ENCODE data around the gene WDSUB1. TPM values are rescaled to one million over a fixed set of nuclear protein-coding genes. Genes with fewer than 3 reads are reported as not detected.

Gene WDSUB1
- total RNA-seq, 1 experiment from 2014 or later = 3.5 TPM

- DNase-seq (ENCODE audit: low read depth) = no peak
- in situ Hi-C loops (cut with HindIII; ENCODE audit: low pct_unique_long_range_greater_than_20kb, low sequenced_read_pairs) = no loop called here
Observed at GRCh38 chr2:159228081-159228581, 58.4 kb downstream of the WDSUB1 start.

GRCh38 chr2:159227467-159227866, 59.0 kb downstream of the WDSUB1 start:
- in situ Hi-C loops (cut with HindIII; ENCODE audit: low pct_unique_long_range_greater_than_20kb, low sequenced_read_pairs) = no loop called here
- DNase-seq (ENCODE audit: low read depth) = no peak

DNA sequence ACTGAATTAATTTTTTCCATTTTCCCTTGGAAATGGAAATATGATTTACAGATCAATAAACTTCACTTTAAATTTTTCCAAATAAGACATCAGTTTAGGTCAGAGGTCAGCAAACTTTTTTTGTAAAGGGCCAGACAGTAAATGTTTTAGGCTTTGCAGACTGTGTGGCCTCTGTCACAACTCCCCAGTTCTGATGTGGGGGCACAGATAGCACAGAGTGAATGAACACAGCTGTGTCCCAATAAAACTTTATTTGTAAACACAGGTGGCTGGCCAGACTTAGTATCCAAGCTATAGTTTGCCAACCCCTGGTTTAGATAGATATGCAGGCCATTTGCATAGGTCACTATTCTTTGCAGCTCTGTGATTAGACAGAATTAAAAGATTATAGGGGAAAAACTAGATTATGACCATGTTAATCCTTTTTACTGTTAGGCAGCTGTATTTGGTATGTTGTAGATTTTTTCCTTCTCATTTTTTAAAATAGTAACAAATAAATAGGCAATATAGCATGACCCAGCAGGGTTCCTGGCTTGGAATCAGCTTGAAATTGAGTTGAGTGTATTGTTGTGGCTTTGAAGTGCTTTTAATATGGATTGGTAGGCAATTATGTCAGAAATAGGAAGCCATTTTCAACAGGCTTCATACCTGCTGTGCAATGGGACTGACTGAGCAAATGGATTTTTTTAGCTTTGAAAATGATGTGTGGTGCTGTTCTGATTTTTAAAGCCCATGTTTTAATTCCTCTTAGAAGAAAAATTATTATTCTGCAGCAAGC, 59.7 kb downstream of the WDSUB1 start:
- in situ Hi-C loops (cut with HindIII; ENCODE audit: low pct_unique_long_range_greater_than_20kb, low sequenced_read_pairs) = no loop called here
- DNase-seq (ENCODE audit: low read depth) = no peak

DNA sequence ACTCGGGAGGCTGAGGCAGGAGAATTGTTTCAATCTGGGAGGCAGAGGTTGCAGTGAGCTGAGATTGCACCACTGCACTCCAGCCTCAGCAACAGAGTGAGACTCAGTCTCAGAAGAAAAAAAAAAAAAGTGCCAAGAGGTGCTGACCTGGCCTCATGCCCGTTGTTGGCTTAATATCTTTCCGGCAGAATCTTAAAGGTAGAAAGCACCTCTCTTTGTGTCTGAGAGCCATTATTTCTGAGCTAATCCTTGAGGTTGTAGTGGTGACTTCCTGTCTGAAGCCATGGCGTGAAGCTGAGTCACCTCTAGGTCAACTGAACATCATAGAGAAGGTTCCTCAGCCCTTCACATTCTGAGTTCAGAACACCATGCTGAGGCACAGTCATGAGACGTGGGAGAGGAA, 60.4 kb downstream of the WDSUB1 start:
- peak; percentile 23 for DNase-seq (ENCODE audit: low read depth)

DNA sequence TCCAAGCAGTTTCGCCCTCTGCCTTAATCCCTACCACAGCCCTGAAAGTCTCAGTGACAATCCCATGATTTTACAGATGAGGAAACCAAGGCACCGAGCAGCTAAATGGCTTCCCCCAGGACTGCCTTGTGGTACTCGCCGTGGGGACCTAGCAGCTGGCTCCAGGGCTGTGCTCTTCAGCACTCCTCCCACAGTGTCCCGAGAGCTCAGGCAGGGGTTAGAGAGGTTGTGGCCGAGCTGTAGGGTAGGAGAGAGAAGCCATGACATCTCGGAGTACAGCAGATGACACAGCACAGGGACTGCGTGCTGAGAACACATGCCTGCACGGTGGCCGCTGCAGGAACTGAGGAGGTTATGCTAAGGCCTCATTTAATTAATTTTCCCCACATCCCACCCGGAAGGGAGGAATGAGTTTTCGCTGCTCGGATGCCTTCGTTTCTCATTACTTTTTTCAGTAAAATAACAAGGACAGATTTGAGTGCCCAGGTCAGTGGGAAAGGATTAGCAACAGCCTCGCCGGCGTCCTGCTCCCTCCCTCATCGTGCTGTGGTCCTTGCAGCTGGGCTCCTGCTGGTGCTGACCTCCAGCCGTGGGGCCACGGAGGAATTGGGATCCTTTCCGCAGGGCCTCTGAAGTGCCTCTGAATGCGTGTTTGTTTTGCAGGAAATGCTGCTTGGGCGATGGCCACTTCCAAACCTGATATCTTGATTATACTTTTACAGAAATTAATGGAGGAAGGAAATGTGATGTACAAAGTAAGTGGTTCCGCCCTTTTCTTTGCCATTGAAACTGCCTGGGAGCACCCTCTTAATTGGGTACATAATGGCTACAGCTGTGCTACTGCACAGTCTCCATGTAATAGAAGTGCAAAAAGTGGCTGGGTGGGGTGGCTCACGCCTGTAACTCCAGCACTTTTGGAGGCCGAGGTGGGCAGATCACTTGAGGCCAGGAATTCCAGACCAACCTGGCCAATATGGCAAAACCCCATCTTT, 61.2 kb downstream of the WDSUB1 start:
- DNase-seq (ENCODE audit: low read depth) = no peak
- in situ Hi-C loops (cut with HindIII; ENCODE audit: low pct_unique_long_range_greater_than_20kb, low sequenced_read_pairs) = no loop called here

More for the DNA sequence above, 60.4 kb downstream of the WDSUB1 start:
- in situ Hi-C loops (cut with HindIII; ENCODE audit: low pct_unique_long_range_greater_than_20kb, low sequenced_read_pairs) = no loop called here

GRCh38 chr2:159224061-159224813, 62.3 kb downstream of the WDSUB1 start:
- in situ Hi-C loops (cut with HindIII; ENCODE audit: low pct_unique_long_range_greater_than_20kb, low sequenced_read_pairs) = no loop called here
- no peak for DNase-seq (ENCODE audit: low read depth)

- no peak for DNase-seq (ENCODE audit: low read depth)
- in situ Hi-C loops (cut with HindIII; ENCODE audit: low pct_unique_long_range_greater_than_20kb, low sequenced_read_pairs) = no loop called here
Observed at GRCh38 chr2:159219394-159219998, 67.0 kb downstream of the WDSUB1 start.

DNA sequence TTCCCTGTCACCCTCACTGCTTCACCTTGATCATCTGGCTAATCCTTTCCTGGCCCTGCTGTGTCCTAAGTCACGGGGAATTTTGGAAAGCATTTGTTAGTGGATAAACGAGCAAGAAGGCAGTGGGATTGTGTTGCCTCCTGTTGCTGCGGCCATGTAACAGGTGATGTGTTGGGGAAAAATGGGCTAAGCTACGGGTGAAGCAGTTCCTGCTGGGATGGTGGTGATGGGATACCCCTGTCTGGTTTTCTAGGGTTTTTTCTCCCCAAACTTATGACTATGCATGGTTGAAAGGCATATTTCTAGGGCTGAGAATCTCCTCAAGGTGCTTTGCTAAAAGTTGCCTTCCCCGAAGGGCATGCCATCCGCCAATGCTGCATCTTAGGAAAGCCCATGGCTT, 68.1 kb downstream of the WDSUB1 start:
- DNase-seq (ENCODE audit: low read depth) = no peak
- in situ Hi-C loops (cut with HindIII; ENCODE audit: low pct_unique_long_range_greater_than_20kb, low sequenced_read_pairs) = no loop called here

DNA sequence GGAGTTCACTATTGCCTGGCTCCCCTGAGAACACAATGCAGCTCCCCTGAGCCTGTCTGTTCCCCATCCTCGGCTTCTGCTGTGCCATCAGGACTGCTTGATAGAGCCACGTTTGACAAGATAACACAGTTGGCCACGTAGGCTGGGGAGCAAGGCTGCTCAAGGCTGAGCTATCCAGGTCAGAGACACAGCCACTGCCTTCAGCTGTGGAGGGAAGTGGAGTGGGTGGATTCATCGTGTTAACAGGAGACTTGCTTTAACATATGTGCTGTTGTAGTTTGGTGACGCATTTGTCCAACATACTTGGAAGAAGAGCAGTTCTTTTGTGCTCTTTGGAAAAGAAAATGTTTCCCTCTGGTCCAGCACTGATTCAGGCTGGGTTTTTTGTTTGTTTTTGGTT, 68.8 kb downstream of the WDSUB1 start:
- no peak for DNase-seq (ENCODE audit: low read depth)
- in situ Hi-C loops (cut with HindIII; ENCODE audit: low pct_unique_long_range_greater_than_20kb, low sequenced_read_pairs) = no loop called here

- in situ Hi-C loops (cut with HindIII; ENCODE audit: low pct_unique_long_range_greater_than_20kb, low sequenced_read_pairs) = no loop called here
- no peak for DNase-seq (ENCODE audit: low read depth)
Observed at GRCh38 chr2:159215116-159215515, 71.4 kb downstream of the WDSUB1 start.

DNA sequence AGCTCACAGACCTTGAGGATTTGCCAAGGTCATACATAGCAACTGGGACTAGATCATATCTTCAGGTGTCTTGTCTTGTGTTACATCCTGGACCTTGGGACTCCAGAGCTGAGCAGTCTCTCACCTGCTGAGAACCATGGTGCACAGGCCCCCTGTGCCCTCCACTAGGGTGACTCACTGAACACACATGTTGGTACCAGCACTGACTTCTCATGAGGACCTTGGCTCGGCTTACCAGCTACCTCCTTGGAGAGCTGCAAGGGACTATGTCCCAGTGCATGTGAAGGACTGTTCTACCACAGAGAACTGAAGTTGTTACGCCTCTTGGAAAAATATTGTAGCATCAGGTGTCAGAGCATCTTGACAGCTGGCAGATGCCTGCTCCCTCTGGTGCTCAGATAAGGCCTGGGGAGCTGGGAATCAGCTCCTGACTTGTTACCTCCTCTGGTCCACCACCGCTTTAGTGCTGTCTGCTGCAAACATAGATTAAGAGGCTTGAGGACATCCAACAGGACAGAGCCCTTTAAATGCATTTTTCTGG, 72.1 kb downstream of the WDSUB1 start:
- no peak for DNase-seq (ENCODE audit: low read depth)
- in situ Hi-C loops (cut with HindIII; ENCODE audit: low pct_unique_long_range_greater_than_20kb, low sequenced_read_pairs) = no loop called here

GRCh38 chr2:159213296-159213695, 73.2 kb downstream of the WDSUB1 start:
- in situ Hi-C loops (cut with HindIII; ENCODE audit: low pct_unique_long_range_greater_than_20kb, low sequenced_read_pairs) = no loop called here
- DNase-seq (ENCODE audit: low read depth) = no peak

GRCh38 chr2:159211447-159212396, 74.8 kb downstream of the WDSUB1 start:
- no peak for DNase-seq (ENCODE audit: low read depth)
- in situ Hi-C loops (cut with HindIII; ENCODE audit: low pct_unique_long_range_greater_than_20kb, low sequenced_read_pairs) = no loop called here

- DNase-seq (ENCODE audit: low read depth) = no peak
- in situ Hi-C loops (cut with HindIII; ENCODE audit: low pct_unique_long_range_greater_than_20kb, low sequenced_read_pairs) = no loop called here
Observed at GRCh38 chr2:159209341-159210306, 76.9 kb downstream of the WDSUB1 start.

- DNase-seq (ENCODE audit: low read depth) = no peak
- in situ Hi-C loops (cut with HindIII; ENCODE audit: low pct_unique_long_range_greater_than_20kb, low sequenced_read_pairs) = no loop called here
Observed at GRCh38 chr2:159208438-159208837, 78.1 kb downstream of the WDSUB1 start.

All from Caki2 (cell line).